Activated gamma-delta T cell (primary cell): Measurements from ENCODE around the gene GPR108.

Experiments
- DNase-seq: peaks from one replicate; lab custom pipeline; 2025; lab: John Stamatoyannopoulos, UW

The GPR108 gene

GRCh38 chr19:6737873-6738786 is 750 bp upstream of the GPR108 start:
- no peak for DNase-seq

GRCh38 chr19:6736917-6737283 is 480 bp downstream of the GPR108 start:
- no peak for DNase-seq

- DNase-seq, result peak; percentile 42
Measured at GRCh38 chr19:6736169-6736916, 1.0 kb downstream of the GPR108 start.

- DNase-seq, result no peak
Measured at GRCh38 chr19:6735181-6735911, 2.0 kb downstream of the GPR108 start.

GRCh38 chr19:6734096-6734696 is 3.2 kb downstream of the GPR108 start:
- DNase-seq, result no peak

- no peak for DNase-seq
Measured at GRCh38 chr19:6733338-6734095, 3.9 kb downstream of the GPR108 start.

- DNase-seq, result no peak
Measured at GRCh38 chr19:6732803-6733337, 4.5 kb downstream of the GPR108 start.

- DNase-seq, result no peak
Measured at GRCh38 chr19:6731822-6732221, 5.6 kb downstream of the GPR108 start.

GRCh38 chr19:6730941-6731670 is 6.3 kb downstream of the GPR108 start:
- DNase-seq, result no peak

GRCh38 chr19:6730153-6730804 is 7.1 kb downstream of the GPR108 start:
- no peak for DNase-seq

GRCh38 chr19:6729573-6730152 is 7.7 kb downstream of the GPR108 start:
- no peak for DNase-seq

- no peak for DNase-seq
Measured at GRCh38 chr19:6728346-6728745, 9.0 kb downstream of the GPR108 start.

GRCh38 chr19:6725513-6726231 is 11.7 kb downstream of the GPR108 start:
- no peak for DNase-seq

- no peak for DNase-seq
Measured at GRCh38 chr19:6724631-6725492, 12.5 kb downstream of the GPR108 start.

GRCh38 chr19:6723738-6724137 is 13.6 kb downstream of the GPR108 start:
- DNase-seq, result no peak

- DNase-seq, result no peak
Measured at GRCh38 chr19:6723108-6723618, 14.2 kb downstream of the GPR108 start.

GRCh38 chr19:6721773-6722172 is 15.6 kb downstream of the GPR108 start:
- no peak for DNase-seq

- DNase-seq, result no peak
Measured at GRCh38 chr19:6721138-6721474, 16.3 kb downstream of the GPR108 start.
